ENCODE data around the gene MICOS13.

DNA sequence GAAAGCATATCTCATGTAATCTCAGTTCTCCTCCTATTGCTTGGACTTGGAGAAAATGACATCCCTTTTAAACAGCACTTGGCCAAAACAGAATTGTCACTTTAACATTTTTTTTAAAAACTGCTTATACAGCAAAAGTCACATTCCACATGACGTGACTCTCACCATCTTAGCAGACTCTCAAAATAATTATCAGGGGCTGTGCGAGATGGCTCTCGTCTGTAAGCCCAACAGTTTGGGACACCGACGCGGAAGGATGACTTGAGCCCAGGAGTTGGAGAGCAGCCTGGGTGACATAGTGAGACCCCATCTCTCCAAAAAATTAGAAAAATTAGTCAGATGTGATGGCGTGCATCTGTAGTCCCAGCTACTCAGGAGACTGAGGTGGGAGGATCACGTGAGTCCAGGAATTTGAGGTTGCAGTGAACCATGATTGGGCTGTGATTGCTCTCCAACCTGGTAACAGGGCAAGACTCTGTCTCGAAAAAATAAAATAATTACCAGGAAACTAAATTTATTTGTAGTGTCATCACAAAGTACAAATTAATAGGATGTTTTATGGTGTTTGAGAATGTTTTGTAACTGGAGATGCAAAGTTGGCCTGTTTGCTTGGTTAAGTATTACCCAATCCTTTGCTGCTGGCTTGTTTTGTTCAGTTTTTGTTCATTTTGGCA, 48.6 kb downstream of the MICOS13 start:
- TF ChIP-seq, protein P1, sequence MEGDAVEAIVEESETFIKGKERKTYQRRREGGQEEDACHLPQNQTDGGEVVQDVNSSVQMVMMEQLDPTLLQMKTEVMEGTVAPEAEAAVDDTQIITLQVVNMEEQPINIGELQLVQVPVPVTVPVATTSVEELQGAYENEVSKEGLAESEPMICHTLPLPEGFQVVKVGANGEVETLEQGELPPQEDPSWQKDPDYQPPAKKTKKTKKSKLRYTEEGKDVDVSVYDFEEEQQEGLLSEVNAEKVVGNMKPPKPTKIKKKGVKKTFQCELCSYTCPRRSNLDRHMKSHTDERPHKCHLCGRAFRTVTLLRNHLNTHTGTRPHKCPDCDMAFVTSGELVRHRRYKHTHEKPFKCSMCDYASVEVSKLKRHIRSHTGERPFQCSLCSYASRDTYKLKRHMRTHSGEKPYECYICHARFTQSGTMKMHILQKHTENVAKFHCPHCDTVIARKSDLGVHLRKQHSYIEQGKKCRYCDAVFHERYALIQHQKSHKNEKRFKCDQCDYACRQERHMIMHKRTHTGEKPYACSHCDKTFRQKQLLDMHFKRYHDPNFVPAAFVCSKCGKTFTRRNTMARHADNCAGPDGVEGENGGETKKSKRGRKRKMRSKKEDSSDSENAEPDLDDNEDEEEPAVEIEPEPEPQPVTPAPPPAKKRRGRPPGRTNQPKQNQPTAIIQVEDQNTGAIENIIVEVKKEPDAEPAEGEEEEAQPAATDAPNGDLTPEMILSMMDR (IDR thresholded peaks at IDR 0.05) = no peak
- no peak for TF ChIP-seq POLR2A (IDR thresholded peaks at IDR 0.05)
- TF ChIP-seq EP300 (IDR thresholded peaks at IDR 0.05; ENCODE audit: low read depth) = no peak
- TF ChIP-seq POLR2AphosphoS5 (IDR thresholded peaks at IDR 0.05) = peak in 1 of 3 donors; percentile 6
